Endothelial cell (in vitro differentiated cells): Measurements from ENCODE around the gene RAB1B. TPM values are rescaled to one million over a fixed set of nuclear protein-coding genes. Genes with fewer than 3 reads are reported as not detected.
"Not testable (repeated sequence)": the region's sequence is repeated elsewhere in the genome, so short reads cannot be mapped to it uniquely, and the experiment has no call there.

Source experiments
- DNase-seq: peaks from one replicate; pipeline ENCODE4 v3.0.0; 2021; ENCODE audit warnings: low spot score
- H3K27ac Mint-ChIP-seq: one replicate; pipeline ENCODE4 v1.8.0; 2021; ENCODE audit warnings: mixed read lengths, inconsistent platforms; ENCODE audit not compliant: unreplicated experiment
- H3K27me3 Mint-ChIP-seq: one replicate; pipeline ENCODE4 v1.8.0; 2021; ENCODE audit warnings: mild to moderate bottlenecking, moderate library complexity, mixed read lengths, inconsistent platforms; ENCODE audit not compliant: unreplicated experiment
- H3K36me3 Mint-ChIP-seq: one replicate; pipeline ENCODE4 v1.8.0; 2021; ENCODE audit warnings: mild to moderate bottlenecking, low read depth, mixed read lengths, inconsistent platforms; ENCODE audit not compliant: unreplicated experiment
- H3K4me1 Mint-ChIP-seq: one replicate; pipeline ENCODE4 v1.8.0; 2021; ENCODE audit warnings: mild to moderate bottlenecking, mixed read lengths, inconsistent platforms; ENCODE audit not compliant: unreplicated experiment
- H3K4me3 Mint-ChIP-seq: one replicate; pipeline ENCODE4 v1.8.0; 2021; ENCODE audit warnings: mild to moderate bottlenecking, mixed read lengths, inconsistent platforms; ENCODE audit not compliant: unreplicated experiment
- H3K9me3 Mint-ChIP-seq: one replicate; pipeline ENCODE4 v1.8.0; 2021; ENCODE audit warnings: mixed read lengths, inconsistent platforms; ENCODE audit not compliant: unreplicated experiment
- total RNA-seq: library from RNA; stranded (reverse); fragmentation: NEBNext Ultra II Directional; extraction: Animal tissue kit (Norgen Biotek cat#: 25700); gene quantifications from one replicate; pipeline ENCODE4 v1.2.1, GENCODE V29; 2021; ENCODE audit not compliant: unreplicated experiment
- TF ChIP-seq, protein P1 (sequence below): fragments of 200-600 bp; sonication (generic); IDR thresholded peaks from one replicate; pipeline ENCODE4 v1.5.0; 2021; ENCODE audit warnings: antibody characterized with exemption; ENCODE audit not compliant: unreplicated experiment

Gene RAB1B
- total RNA-seq, 1 donor from 2014 or later: 189 TPM

DNA sequence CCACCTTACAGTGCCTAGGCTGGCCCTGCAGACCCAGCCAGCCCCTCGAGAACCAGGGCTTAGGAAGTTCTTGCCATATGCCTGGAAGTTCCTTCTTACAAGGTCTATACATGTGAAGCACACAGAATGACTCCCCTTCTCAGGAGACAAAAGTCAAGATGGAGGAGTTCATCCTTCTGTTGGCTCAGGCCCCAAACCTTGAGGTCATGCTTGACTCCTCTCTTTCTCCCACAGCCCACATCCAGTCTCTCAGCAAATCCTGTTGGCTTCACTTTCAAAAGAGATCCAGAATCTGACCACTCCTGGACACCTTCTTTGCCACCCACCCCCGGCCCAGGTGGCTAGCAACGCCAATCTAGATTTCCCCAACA, 50.1 kb downstream of the RAB1B start:
- no peaks in the 10 kb centered on the region for H3K9me3 Mint-ChIP-seq
- H3K4me3 Mint-ChIP-seq: peak overlapping the region; percentile 12
- DNase-seq: no peak
- peaks cover 5% of the 10 kb centered on the region for H3K36me3 Mint-ChIP-seq
- peak overlapping the region; percentile 36 for H3K27ac Mint-ChIP-seq
- peaks cover 25% of the 10 kb centered on the region for H3K27me3 Mint-ChIP-seq
- H3K4me1 Mint-ChIP-seq: peaks cover 21% of the 10 kb centered on the region
- TF ChIP-seq, protein P1, sequence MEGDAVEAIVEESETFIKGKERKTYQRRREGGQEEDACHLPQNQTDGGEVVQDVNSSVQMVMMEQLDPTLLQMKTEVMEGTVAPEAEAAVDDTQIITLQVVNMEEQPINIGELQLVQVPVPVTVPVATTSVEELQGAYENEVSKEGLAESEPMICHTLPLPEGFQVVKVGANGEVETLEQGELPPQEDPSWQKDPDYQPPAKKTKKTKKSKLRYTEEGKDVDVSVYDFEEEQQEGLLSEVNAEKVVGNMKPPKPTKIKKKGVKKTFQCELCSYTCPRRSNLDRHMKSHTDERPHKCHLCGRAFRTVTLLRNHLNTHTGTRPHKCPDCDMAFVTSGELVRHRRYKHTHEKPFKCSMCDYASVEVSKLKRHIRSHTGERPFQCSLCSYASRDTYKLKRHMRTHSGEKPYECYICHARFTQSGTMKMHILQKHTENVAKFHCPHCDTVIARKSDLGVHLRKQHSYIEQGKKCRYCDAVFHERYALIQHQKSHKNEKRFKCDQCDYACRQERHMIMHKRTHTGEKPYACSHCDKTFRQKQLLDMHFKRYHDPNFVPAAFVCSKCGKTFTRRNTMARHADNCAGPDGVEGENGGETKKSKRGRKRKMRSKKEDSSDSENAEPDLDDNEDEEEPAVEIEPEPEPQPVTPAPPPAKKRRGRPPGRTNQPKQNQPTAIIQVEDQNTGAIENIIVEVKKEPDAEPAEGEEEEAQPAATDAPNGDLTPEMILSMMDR: no peak

DNA sequence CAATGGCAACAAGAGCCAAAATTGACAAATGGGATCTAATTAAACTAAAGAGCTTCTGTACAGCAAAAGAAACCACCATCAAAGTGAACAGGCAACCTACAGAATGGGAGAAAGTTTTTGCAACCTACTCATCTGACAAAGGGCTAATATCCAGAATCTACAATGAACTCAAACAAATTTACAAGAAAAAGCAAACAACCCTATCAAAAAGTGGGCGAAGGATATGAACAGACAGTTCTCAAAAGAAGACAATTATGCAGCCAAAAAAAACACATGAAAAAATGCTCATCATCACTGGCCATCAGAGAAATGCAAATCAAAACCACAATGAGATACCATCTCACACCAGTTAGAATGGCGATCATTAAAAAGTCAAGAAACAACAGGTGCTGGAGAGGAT, 51.9 kb downstream of the RAB1B start:
- H3K9me3 Mint-ChIP-seq, H3K36me3 Mint-ChIP-seq, DNase-seq, H3K4me3 Mint-ChIP-seq, H3K27ac Mint-ChIP-seq: not testable (repeated sequence)
- Mint-ChIP-seq H3K4me1 (peaks cover 12% of the 10 kb centered on the region), H3K27me3 (peaks cover 16% of the 10 kb centered on the region)

DNA sequence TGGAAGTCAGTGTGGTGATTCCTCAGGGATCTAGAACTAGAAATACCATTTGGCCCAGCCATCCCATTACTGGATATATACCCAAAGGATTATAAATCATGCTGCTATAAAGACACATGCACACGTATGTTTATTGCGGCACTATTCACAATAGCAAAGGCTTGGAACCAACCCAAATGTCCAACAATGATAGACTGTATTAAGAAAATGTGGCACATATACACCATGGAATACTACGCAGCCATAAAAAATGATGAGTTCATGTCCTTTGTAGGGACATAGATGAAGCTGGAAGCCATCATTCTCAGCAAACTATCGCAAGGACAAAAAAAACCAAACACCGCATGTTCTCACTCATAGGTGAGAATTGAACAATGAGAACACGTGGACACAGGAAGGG, 52.3 kb downstream of the RAB1B start:
- Mint-ChIP-seq H3K4me1 (peaks cover 12% of the 10 kb centered on the region), H3K27me3 (peaks cover 13% of the 10 kb centered on the region)
- DNase-seq, H3K36me3 Mint-ChIP-seq, H3K4me3 Mint-ChIP-seq, H3K9me3 Mint-ChIP-seq, H3K27ac Mint-ChIP-seq: not testable (repeated sequence)

DNA sequence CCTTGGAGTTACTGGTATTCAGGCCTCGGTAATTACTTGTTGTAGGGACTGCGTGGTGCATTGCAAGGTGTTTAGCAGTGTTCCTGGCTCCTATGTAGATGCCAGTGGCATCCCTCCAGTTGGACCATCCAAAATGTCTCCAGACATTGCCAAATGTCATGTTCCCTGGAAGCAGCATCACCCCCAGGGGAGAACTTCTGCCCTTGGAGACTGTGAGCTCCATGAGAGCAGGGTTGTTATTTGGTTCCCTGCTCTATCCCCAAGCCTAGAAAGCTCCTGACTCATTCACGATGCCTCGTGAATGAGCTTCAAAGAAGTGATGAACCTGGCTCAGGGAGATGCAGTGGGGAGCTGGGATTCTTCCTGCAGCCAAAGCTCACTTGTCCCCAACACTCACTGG, 53.2 kb downstream of the RAB1B start:
- peaks cover 16% of the 10 kb centered on the region for H3K4me1 Mint-ChIP-seq
- H3K27me3 Mint-ChIP-seq: peaks cover 13% of the 10 kb centered on the region
- no peak for DNase-seq
- no peaks in the 10 kb centered on the region for H3K9me3 Mint-ChIP-seq
- H3K36me3 Mint-ChIP-seq: no peaks in the 10 kb centered on the region
- no peak overlapping the region for H3K4me3 Mint-ChIP-seq
- H3K27ac Mint-ChIP-seq: no peak overlapping the region
- TF ChIP-seq, protein P1: no peak

DNA sequence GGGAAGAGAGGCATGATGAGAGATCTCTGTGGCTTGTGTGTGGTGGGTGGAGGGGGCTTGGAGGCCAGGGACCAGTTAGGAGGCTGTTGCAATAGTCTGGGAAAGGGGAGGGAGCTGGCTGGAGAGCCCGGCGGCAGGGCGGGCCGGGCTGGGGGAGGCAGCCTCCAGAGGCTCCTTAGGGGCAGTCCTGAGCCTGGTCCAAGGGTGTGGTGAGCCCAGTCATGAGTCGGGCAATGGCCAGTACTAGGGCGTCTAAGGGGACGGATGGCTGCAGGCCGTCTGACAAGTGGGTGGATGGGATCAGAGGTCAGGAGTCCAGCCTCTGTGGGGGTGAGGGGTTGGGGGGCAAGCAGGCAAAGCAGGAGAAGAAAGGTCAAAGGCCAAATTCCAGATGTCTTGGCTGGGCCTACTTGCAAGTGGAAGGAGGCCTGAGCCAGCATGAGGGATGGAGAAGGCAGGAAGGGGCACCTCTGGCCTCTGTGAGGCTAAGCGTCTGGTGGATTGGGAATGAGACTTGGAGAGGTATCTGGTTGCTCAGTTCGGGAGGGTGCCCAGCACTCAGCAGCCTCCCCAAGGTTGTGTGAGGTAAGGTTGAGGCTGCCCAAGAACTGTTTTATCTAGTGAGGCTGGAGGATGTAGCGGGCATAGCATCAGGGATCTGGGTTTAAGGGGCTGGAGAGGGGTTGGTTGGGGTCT, 54.4 kb downstream of the RAB1B start:
- H3K27ac Mint-ChIP-seq: peak overlapping the region; percentile 70
- peaks cover 12% of the 10 kb centered on the region for H3K27me3 Mint-ChIP-seq
- no peaks in the 10 kb centered on the region for H3K9me3 Mint-ChIP-seq
- TF ChIP-seq, protein P1: no peak
- H3K36me3 Mint-ChIP-seq: peaks cover 5% of the 10 kb centered on the region
- no peak for DNase-seq
- H3K4me1 Mint-ChIP-seq: peaks cover 20% of the 10 kb centered on the region
- H3K4me3 Mint-ChIP-seq: no peak overlapping the region

DNA sequence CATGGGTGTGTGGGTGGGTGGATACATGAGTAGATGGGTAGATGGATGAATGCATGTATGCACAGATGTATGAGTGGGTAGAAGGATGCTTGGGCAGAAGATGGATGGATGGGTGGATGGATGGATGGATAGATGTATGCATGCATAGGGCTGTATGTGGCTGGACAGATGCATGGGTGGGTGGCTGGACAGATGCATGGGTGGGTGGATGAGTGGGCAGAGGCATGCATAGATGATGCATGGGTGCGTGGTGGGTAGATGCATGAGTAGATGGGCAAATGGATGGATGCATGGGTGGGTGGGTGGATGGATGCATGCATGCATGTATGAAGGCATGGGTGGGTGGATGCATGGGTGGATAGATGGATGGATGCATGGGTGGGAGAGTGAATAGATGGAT, 55.2 kb downstream of the RAB1B start:
- DNase-seq: no peak
- peaks cover 7% of the 10 kb centered on the region for H3K36me3 Mint-ChIP-seq
- peaks cover 23% of the 10 kb centered on the region for H3K4me1 Mint-ChIP-seq
- peak overlapping the region; percentile 70 for H3K27ac Mint-ChIP-seq
- no peaks in the 10 kb centered on the region for H3K9me3 Mint-ChIP-seq
- peak overlapping the region; percentile 65 for H3K4me3 Mint-ChIP-seq
- TF ChIP-seq, protein P1: no peak
- peaks cover 15% of the 10 kb centered on the region for H3K27me3 Mint-ChIP-seq
